GM18520 (cell line): ENCODE data around the gene MRTFB.

Experiments
- ATAC-seq: cut with Tn5 transposase; IDR thresholded peaks from one replicate; pipeline ENCODE4 v1.9.1; 2021; ENCODE audit not compliant: unreplicated experiment

MRTFB gene

GRCh38 chr16:14225457-14225856 lies 154.3 kb downstream of the MRTFB start:
- ATAC-seq = no peak

DNA sequence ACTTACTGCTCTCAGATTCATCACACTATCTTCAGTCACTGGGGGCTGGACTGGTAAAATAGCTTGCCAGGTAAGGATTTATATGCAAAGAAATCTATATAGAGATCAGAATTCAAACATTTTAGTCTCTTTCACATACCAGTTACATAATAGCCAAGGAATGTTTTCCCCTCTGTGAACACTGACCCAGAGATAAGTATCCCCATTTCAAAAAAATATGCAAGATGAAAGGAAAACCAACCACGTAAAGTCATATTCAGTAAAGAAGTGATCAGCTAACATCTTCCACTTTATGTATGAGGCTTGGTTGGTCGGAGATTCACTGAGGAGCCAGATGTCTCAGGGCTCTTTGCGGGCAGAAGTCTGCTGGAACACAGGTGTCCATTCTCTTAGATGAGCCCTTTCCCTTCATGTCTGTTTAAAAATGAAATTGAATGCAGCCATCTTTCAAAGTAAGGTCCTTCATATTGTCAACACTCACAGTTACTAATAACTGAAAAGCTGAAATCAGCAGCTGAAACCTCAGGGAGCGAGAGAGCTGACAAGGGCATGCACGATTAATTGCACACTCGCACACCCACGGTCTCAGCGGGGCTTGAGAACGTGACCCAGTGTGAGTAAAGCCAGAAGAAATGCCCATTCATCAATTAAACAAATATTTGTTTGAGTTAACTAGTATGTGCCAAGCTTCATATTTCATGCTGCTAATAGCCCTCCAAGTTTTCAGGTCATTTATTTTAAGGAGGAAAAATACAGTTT lies 161.2 kb downstream of the MRTFB start:
- ATAC-seq = no peak

DNA sequence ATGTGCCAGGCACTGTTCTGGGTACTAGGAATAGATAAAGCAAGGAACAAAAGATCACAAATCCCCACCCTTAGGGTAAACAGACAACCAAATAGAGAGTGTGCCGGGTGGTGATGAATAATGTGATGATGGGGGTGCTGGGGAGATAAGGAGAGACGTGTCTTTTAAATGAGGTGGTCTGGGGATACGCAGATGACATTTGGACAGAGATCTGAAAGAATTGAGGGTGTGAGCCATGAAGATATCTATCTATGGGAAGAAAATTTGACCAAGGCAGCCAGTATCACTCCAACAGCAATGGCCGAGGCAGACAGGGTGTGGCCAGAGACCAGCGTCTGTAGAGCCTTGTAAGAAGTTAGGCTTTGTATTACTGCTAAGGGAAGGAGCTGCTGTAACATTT lies 165.3 kb downstream of the MRTFB start:
- ATAC-seq = no peak

DNA sequence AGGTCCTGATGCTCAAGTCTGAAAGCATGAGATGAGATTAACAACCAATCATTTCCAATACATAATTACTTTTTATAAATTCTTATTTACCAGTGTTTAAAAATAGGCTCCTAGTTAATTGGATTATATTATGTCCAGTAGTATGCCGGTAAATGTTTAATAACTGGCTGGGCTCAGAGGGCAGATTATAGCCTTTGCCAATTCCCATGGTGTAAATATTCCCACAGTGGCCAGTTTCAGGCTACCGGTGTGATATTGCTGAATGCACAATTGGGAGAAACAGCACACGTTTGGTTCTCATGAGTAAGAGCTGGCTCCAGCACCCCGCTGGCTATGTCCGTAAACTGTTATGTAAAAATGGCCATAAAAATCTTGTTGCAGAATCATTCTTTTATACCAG lies 167.6 kb downstream of the MRTFB start:
- ATAC-seq = no peak

GRCh38 chr16:14239791-14240190 lies 168.7 kb downstream of the MRTFB start:
- no peak for ATAC-seq

- ATAC-seq = no peak
These were observed 169.2 kb downstream of the MRTFB start for GRCh38 chr16:14240219-14240843.

DNA sequence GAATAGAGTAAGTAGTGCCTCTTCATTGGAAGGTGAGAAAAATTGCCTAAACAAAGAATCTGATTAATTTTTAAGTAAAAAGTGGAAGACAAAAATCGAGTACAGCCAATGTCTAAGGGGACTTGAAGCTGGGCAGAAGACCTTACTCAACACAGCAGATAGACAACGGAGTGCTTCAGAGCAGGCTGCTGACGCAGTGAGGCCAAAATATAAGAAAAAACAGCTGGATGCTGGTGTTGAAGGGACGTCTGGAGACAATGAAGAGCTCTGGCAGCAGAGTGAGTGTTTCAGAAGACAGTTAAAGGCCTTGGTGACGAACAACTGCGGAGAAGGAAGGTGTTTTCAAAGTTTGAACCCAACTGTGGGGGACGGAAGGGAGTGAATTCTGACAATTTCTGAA lies 169.8 kb downstream of the MRTFB start:
- no peak for ATAC-seq

DNA sequence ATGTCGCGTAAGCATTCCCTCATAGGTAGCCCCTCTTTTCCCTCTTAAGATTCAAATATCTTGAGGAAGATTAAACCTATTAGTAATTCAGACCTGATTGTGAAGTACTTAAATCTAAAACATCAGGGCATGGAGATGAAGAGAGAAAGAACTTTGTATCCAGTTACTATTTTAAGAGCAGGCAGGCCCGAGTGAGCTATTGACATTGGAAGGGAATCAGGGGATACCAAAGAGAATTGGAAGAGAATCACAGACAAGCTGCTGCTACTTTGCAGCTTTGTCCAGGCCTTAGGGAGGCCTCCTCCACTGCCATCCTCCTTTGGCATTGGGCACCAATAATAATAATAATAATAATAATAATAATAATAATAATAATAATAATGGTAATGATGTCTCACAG lies 170.5 kb downstream of the MRTFB start:
- ATAC-seq = no peak

DNA sequence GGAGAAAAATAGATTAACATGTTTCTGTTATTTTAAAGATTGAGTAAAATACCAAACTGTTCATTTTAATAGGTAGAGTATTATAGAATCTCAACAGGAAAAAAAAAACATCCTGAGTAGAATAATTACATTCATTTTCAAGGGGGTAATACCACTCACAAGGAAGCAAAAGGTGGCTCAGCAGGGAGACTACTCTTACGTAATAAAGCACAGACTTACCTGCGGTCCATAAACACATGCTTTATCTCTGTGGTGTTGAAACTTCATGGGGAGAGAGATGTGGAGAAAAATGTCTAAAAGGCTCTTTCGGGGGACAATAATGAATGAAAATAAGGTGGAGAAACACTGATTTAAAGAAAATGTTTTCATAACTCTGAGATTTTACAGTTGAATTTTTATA lies 171.7 kb downstream of the MRTFB start:
- ATAC-seq = no peak

DNA sequence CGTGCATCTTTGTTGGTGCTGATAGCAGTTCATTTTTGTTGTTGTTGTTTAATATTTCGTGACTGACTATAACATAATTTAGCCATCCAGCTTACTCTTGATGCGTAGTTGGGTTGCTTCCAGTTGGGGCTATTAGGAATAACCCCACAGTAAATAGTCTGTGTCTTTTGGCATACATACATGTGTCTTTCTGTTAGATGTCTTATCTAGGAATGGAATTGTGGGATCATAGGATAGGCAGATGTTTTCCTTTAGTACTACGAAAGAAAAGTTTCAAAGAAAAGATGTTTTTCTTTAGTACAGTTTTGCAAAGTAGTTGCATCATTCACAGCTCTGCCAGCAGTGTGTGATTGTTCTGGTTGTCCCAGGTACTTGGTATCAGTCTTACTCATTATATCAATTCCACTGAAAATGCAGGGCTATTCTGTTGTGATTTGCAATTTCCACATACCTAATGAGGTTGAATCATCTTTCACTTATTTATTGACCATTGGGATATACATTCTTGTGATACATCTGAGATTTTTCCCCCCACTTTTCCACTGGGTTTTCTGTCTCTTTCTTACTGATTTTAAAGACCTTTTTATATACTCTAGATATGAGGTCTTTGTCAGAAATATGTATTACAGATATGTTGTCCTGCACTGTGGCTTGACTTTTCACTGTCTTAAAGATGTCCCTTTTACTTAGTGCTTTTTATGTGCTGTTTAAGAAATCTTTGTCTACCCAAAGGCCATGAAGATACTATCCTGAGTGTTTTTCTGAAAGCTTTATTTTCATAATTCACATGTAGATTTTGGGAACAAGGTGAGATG lies 173.3 kb downstream of the MRTFB start:
- no peak for ATAC-seq

DNA sequence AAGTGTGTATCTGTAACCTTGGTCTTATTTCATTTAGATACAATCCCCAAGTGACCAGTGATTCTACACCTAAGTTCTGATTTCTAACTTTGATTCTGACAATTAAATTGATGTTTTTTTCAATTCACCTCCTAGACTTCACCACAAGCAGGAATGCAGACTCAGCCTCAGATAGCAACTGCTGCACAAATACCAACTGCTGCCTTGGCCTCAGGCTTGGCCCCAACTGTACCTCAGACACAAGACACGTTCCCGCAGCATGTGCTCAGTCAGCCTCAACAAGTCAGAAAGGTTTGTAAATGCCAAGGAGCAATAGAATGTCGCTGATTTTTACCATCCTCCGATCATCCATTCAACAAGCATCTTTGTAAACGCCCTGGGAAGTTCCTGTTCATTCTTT lies 177.7 kb downstream of the MRTFB start:
- no peak for ATAC-seq

DNA sequence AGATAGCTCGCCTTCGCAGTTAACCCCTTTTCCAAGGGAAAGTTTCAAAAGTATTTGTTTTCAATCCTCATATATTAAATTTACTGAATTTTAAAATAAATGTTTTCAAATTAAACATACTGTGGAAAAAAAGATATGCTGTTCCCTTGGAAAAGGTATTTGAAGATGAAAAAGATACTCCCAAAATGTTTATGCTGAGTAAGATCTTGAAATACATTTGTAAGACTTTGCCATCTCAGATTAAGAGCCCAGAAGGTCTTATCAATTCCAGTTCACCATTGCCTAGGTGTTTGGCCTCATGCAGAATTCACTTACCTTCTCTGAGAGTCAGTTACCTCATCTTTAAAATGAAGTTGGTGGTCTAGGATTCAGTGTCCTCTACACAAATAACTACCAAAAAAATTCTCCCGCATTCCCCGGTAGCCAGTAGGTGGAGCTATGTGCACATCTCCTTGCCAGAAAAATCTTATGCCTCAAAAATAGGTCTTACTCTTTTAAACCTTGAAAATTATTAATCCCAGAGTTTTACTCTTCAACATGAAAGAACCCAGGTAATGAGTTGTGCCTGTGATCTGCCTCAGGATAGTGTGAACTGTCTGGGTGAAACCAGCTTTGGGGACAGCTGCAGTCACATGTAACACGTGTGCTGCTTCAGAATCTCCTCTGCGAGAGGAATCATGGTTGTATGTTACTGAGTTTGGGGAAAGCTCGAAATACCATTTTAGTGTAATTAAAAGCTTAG lies 178.3 kb downstream of the MRTFB start:
- ATAC-seq = no peak

GRCh38 chr16:14251419-14251818 lies 180.3 kb downstream of the MRTFB start:
- ATAC-seq = no peak

DNA sequence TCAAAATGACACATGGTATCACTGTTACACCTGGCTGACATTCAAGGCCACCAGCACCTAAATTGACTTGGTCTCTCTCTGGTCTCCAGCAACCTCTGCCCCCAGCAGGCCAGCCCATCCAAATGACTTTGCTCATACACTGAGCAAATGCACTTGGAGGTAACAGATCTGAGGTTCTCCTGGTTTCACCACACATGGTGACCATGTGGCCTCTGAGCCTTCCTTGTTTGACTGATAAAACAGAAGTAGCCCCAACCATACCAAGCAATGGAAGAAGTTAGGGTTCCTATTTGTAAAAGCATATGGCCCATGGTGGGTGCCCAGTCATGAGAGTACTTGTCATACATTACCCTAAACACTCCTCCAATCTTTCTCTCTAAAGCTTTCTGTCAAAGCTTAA lies 181.7 kb downstream of the MRTFB start:
- no peak for ATAC-seq

DNA sequence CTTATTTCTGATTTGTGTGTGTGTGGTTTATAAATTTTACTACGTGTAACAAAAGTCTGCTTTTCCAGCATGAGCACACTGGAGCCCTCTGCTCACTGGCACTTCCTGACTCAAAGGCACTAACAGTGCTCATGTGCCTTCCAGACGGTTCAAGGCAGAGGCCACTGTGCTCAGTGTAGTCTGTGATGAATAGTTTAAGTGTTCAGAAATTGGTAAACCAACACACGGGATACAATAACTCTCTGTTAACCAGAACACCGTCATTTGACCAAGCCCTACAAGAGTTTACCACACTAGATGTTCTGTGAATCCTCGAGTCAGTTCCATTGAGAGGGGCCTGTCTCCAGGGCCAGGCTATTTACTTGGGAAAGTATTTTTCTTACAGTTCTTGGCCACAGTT lies 191.9 kb downstream of the MRTFB start:
- ATAC-seq = no peak

GRCh38 chr16:14263769-14264168 lies 192.7 kb downstream of the MRTFB start:
- no peak for ATAC-seq

GRCh38 chr16:14264327-14264943 lies 193.3 kb downstream of the MRTFB start:
- no peak for ATAC-seq

DNA sequence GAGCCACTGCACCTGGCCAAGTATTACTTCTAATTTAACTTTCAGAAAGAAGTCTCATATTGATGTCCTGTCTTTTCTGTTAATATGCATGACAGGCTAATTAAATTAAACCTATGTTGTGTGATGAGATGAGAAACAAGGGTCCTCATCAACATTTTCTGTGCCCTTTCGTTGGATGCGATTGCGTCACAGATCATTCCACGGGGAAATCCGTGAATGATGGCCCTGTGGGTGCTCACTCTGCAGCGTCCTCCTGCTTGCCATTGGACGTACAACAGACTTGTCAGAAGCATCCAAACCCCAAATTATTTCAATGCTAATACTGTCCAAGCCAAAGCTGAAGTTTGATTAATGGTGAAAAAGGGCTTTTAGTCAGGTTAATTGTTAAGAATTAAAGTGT lies 197.0 kb downstream of the MRTFB start:
- no peak for ATAC-seq

DNA sequence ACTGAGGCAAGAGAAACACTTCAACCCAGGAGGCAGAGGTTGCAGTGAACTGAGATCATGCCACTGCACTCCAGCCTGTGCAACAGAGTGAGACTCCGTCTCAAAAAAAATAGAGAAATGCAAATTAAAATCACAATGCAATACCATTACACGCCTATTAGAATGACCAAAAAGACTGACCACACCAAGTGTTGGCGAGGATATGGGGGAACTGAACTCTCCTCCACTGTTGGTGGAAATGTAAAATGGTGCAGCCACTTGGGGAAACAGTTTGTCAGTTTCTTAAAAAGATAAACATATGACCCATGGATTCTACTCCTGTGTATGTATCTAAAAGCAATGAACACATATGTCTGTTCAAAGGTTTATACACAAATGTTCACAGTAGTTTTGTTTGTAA lies 204.8 kb downstream of the MRTFB start:
- ATAC-seq = no peak

DNA sequence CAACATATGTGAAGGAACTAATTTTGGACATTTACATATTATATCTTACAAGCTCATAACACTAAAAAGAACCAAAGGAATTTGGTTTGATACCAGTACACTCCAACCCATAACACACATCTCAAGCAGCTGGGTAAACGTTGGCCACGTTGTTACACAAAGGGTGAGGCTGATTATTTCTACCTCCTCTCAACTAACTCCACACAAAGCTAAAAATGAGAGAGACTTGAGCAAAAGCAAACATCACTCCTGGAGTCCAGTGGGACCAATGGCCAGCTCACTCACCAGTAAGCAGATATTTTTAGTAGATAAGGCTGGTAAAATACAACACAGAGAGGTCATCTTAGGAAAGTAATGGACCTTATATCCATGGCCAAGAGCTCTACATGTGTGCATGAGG lies 207.6 kb downstream of the MRTFB start:
- no peak for ATAC-seq

DNA sequence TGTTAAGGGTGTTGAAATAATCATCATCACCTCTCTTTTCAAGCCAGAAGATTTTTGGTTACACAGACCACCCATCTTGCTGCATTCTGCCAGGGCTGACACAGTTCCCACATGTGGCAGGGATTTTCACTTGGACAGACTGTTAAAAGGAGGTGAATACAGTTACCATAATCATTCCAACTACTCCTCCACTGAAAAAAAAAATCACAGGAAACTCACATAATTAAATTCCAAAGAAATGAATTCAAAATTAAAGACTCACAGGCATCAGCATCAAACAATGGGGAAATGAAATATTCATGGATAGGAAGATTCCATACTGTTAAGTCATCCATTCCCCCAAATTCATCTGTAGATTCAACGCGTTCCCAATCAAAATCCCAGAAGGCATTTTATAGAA lies 209.4 kb downstream of the MRTFB start:
- no peak for ATAC-seq
